ENCODE measurements around the gene PRKCB.

DNA sequence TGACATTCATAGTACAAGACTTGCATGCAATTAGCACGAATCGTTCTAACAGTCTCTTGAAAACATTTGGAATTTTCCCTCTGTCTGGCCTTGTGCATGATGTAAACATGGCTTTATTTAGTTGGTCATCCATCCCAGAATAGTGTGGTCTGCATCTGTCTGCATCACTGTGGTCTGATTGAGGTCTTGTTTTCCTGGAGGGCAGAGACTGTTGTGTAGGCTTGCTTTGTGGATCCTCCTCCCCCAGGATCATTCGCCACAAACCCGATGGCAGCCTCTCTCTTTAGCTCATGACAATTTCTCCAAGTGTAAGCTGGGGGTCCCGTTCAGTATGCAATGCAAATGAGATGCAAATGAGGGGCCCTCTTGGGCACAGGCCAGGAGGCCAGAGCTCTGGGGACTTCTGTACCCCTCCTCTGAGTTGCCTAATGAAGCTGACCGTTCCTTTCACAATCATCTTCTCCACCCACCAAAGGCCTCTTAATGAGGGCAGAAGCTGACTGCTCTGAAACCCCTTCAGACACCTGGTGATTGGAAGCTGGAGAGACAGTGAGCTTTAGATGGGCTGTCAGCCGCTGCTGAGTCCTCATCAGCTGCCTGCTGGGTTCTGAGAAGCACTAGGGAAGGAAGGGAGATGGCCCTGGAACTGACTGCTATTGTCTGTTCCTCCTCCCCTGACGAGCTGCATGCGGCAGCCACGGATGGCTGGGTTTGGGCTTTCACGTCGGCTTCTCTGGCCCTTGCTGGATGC lies 219.1 kb downstream of the PRKCB start:
- TF ChIP-seq, protein P1, sequence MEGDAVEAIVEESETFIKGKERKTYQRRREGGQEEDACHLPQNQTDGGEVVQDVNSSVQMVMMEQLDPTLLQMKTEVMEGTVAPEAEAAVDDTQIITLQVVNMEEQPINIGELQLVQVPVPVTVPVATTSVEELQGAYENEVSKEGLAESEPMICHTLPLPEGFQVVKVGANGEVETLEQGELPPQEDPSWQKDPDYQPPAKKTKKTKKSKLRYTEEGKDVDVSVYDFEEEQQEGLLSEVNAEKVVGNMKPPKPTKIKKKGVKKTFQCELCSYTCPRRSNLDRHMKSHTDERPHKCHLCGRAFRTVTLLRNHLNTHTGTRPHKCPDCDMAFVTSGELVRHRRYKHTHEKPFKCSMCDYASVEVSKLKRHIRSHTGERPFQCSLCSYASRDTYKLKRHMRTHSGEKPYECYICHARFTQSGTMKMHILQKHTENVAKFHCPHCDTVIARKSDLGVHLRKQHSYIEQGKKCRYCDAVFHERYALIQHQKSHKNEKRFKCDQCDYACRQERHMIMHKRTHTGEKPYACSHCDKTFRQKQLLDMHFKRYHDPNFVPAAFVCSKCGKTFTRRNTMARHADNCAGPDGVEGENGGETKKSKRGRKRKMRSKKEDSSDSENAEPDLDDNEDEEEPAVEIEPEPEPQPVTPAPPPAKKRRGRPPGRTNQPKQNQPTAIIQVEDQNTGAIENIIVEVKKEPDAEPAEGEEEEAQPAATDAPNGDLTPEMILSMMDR (IDR thresholded peaks at IDR 0.05): no peak
- no peak for TF ChIP-seq POLR2A (IDR thresholded peaks at IDR 0.05)
